ENCODE data around the gene KCNQ5.

The KCNQ5 gene

DNA sequence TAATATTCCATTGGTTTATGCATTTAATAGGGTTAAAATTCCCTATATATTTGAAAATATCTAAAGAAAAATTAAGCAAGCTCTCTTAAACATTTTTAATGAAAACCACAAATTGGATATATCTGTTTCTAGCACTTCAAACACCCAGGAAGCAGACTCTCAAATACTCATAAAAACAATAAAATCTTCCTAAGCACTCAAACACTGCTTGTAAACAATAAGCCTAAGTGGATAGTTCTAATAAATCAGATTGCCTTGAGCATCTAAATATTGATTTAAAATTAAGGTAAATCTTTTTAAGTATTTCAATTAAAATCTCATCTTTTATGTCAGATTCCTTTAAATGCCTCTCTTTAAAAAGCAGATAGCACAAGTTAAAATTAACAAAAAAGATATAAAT lies 254.4 kb downstream of the KCNQ5 start:
- H3K4me1 ChIP-seq (ENCODE audit: control insufficient read depth, low read length), result no peaks in the 10 kb centered on the region
- H4K20me1 ChIP-seq (ENCODE audit: control insufficient read depth, insufficient read depth, low read depth, low read length), result no peaks in the 10 kb centered on the region
- H3F3A ChIP-seq (ENCODE audit: control insufficient read depth, insufficient read depth), result 0 out of 2 replicates have a peak, but pooled peaks cover 5% of the 10 kb centered on the region
- no peak overlapping the region for H3K4me2 ChIP-seq (ENCODE audit: low read length)
- H3K36me3 ChIP-seq (ENCODE audit: control insufficient read depth, low read length), result peaks cover 10% of the 10 kb centered on the region
- no peaks in the 10 kb centered on the region for H3K27me3 ChIP-seq (ENCODE audit: control insufficient read depth, low read length)
- no peaks in the 10 kb centered on the region for H3K9me2 ChIP-seq (replicated peaks; ENCODE audit: control insufficient read depth, low read length)
- no peaks in the 10 kb centered on the region; the same call in 1 of the 2 replicates for H3K9me3 ChIP-seq (ENCODE audit: control insufficient read depth, insufficient read depth, low read length)
- H3K27ac ChIP-seq (ENCODE audit: low read depth, low read length), result no peak overlapping the region
- no peak for TF ChIP-seq EZH2phosphoT487 (IDR thresholded peaks at IDR 0.05; ENCODE audit: borderline replicate concordance, low read length)
- TF ChIP-seq, protein P1, sequence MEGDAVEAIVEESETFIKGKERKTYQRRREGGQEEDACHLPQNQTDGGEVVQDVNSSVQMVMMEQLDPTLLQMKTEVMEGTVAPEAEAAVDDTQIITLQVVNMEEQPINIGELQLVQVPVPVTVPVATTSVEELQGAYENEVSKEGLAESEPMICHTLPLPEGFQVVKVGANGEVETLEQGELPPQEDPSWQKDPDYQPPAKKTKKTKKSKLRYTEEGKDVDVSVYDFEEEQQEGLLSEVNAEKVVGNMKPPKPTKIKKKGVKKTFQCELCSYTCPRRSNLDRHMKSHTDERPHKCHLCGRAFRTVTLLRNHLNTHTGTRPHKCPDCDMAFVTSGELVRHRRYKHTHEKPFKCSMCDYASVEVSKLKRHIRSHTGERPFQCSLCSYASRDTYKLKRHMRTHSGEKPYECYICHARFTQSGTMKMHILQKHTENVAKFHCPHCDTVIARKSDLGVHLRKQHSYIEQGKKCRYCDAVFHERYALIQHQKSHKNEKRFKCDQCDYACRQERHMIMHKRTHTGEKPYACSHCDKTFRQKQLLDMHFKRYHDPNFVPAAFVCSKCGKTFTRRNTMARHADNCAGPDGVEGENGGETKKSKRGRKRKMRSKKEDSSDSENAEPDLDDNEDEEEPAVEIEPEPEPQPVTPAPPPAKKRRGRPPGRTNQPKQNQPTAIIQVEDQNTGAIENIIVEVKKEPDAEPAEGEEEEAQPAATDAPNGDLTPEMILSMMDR (IDR thresholded peaks at IDR 0.05; ENCODE audit: low read depth, low read length, poor library complexity, severe bottlenecking), result no peak
- H3K79me2 ChIP-seq (ENCODE audit: control insufficient read depth, low read length), result peaks cover 29% of the 10 kb centered on the region
- H3K4me3 ChIP-seq (ENCODE audit: low read length), result no peak overlapping the region

- Histone ChIP-seq H3K79me2 (ENCODE audit: control insufficient read depth, low read length) (0 out of 2 replicates have a peak, but pooled peaks cover 3% of the 10 kb centered on the region), H3K27ac (ENCODE audit: low read depth, low read length) (no peak overlapping the region), H3K36me3 (ENCODE audit: control insufficient read depth, low read length) (peaks cover 24% of the 10 kb centered on the region), H3K9me3 (ENCODE audit: control insufficient read depth, insufficient read depth, low read length) (peaks cover 11% of the 10 kb centered on the region; the same call in 1 of the 2 replicates), H3K27me3 (ENCODE audit: control insufficient read depth, low read length) (no peaks in the 10 kb centered on the region), H3F3A (ENCODE audit: control insufficient read depth, insufficient read depth) (no peaks in the 10 kb centered on the region), H4K20me1 (ENCODE audit: control insufficient read depth, insufficient read depth, low read depth, low read length) (no peaks in the 10 kb centered on the region), H3K4me3 (ENCODE audit: low read length) (no peak overlapping the region), H3K4me2 (ENCODE audit: low read length) (no peak overlapping the region), H3K4me1 (ENCODE audit: control insufficient read depth, low read length) (no peaks in the 10 kb centered on the region), H3K9me2 (replicated peaks; ENCODE audit: control insufficient read depth, low read length) (no peaks in the 10 kb centered on the region)
- TF ChIP-seq, protein P1 (IDR thresholded peaks at IDR 0.05; ENCODE audit: low read depth, low read length, poor library complexity, severe bottlenecking), result no peak
- TF ChIP-seq EZH2phosphoT487 (IDR thresholded peaks at IDR 0.05; ENCODE audit: borderline replicate concordance, low read length), result no peak
These were observed 264.3 kb downstream of the KCNQ5 start for GRCh38 chr6:72886170-72886569.

DNA sequence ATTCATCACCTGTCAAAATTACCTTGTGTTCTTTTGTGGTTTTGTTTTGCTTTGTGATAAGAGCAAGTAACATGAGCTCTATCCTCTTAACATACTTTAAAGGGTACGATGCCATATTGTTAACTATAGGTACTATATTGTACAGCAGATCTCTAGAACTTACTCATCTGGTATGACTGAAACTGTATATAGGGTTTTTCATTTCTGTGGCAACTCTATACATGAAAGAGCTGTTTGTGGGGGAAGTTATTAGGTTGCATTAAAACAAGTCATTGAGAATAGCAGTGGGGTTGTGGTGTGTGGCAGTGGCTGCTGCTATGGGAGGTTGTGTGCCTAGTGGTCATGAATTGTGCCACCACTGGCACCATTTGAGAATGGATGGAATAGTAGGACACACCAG lies 268.4 kb downstream of the KCNQ5 start:
- Histone ChIP-seq H3K4me2 (ENCODE audit: low read length) (no peak overlapping the region), H3K36me3 (ENCODE audit: control insufficient read depth, low read length) (peaks cover 4% of the 10 kb centered on the region; the same call in 1 of the 2 replicates), H3K9me2 (replicated peaks; ENCODE audit: control insufficient read depth, low read length) (no peaks in the 10 kb centered on the region), H3K79me2 (ENCODE audit: control insufficient read depth, low read length) (no peaks in the 10 kb centered on the region), H3K27ac (ENCODE audit: low read depth, low read length) (no peak overlapping the region), H4K20me1 (ENCODE audit: control insufficient read depth, insufficient read depth, low read depth, low read length) (no peaks in the 10 kb centered on the region), H3K9me3 (ENCODE audit: control insufficient read depth, insufficient read depth, low read length) (peaks cover 8% of the 10 kb centered on the region; the same call in 1 of the 2 replicates), H3F3A (ENCODE audit: control insufficient read depth, insufficient read depth) (no peaks in the 10 kb centered on the region), H3K27me3 (ENCODE audit: control insufficient read depth, low read length) (no peaks in the 10 kb centered on the region), H3K4me3 (ENCODE audit: low read length) (no peak overlapping the region), H3K4me1 (ENCODE audit: control insufficient read depth, low read length) (no peaks in the 10 kb centered on the region)
- TF ChIP-seq, protein P1 (IDR thresholded peaks at IDR 0.05; ENCODE audit: low read depth, low read length, poor library complexity, severe bottlenecking), result no peak
- TF ChIP-seq EZH2phosphoT487 (IDR thresholded peaks at IDR 0.05; ENCODE audit: borderline replicate concordance, low read length), result no peak

All from DOHH2 (cell line).